H1 (cell line): ENCODE results near the gene DENND10. TPM values are rescaled to one million over a fixed set of nuclear protein-coding genes. Genes with fewer than 3 reads are reported as not detected.

Source experiments
- ATF2 ChIP-seq: IDR thresholded peaks from 2 replicates; pipeline ENCODE4 v1.6.1; 2012; ENCODE audit warnings: low read length, inconsistent platforms
- ATF3 ChIP-seq: IDR thresholded peaks from 2 replicates; pipeline ENCODE4 v1.6.1; 2011; ENCODE audit warnings: low read depth, mild to moderate bottlenecking, low read length; ENCODE audit not compliant: insufficient read depth
- BACH1 ChIP-seq: IDR thresholded peaks from 2 replicates; pipeline ENCODE4 v1.6.1; 2012; ENCODE audit warnings: low read length, improper control_type of control experiment
- BCL11A ChIP-seq, 2 experiments: IDR thresholded peaks; one replicate each; pipeline ENCODE4 v1.6.1; 2011; ENCODE audit warnings: low read depth in 2 of 2, low read length in 2 of 2, mild to moderate bottlenecking in 2 of 2
- E2F6 ChIP-seq: IDR thresholded peaks from 2 replicates; pipeline ENCODE4 v1.6.1; 2012; ENCODE audit warnings: inconsistent platforms
- EP300 ChIP-seq, 2 experiments: IDR thresholded peaks; 1 replicate in 1 of 2; 2 replicates in 1 of 2; pipeline ENCODE4 v1.6.1; 2011 to 2012; ENCODE audit warnings: low read depth in 2 of 2, low read length in 2 of 2, mild to moderate bottlenecking in 2 of 2, borderline replicate concordance in 1 of 2, inconsistent platforms in 1 of 2, moderate library complexity in 1 of 2
- HDAC6 ChIP-seq: IDR thresholded peaks from one replicate; pipeline ENCODE4 v1.7.1; 2012; ENCODE audit warnings: low read depth, mild to moderate bottlenecking, inconsistent platforms, low read length, moderate library complexity
- KDM4A ChIP-seq: IDR thresholded peaks from one replicate; pipeline ENCODE4 v1.7.1; 2012; ENCODE audit warnings: low read depth, mild to moderate bottlenecking, moderate library complexity, low read length, inconsistent platforms; ENCODE audit not compliant: severe bottlenecking
- MAFK ChIP-seq: IDR thresholded peaks from 2 replicates; pipeline ENCODE4 v1.6.1; 2012; ENCODE audit warnings: low read depth, mild to moderate bottlenecking, improper control_type of control experiment, low read length
- MAX ChIP-seq: IDR thresholded peaks from 2 replicates; pipeline ENCODE4 v1.6.1; 2012; ENCODE audit warnings: inconsistent platforms
- PHF8 ChIP-seq: fragments of 200-600 bp; sonication (generic); conservative IDR thresholded peaks from 2 replicates; pipeline ENCODE4 v1.7.1; 2012; ENCODE audit warnings: low read depth, mild to moderate bottlenecking, inconsistent platforms, low read length, moderate library complexity
- POLR2AphosphoS5 ChIP-seq: IDR thresholded peaks from 2 replicates; pipeline ENCODE4 v1.6.1; 2011; ENCODE audit warnings: low read depth, low read length
- RBBP5 ChIP-seq: IDR thresholded peaks from 2 replicates; pipeline ENCODE4 v1.7.1; 2012; ENCODE audit warnings: low read depth, mild to moderate bottlenecking, inconsistent platforms, low read length, moderate library complexity, borderline replicate concordance
- SIN3A ChIP-seq, 2 experiments: IDR thresholded peaks in 1 of 2; conservative IDR thresholded peaks in 1 of 2; 2 replicates each; pipeline ENCODE4 v1.6.1; 2011 to 2012; ENCODE audit warnings: low read length in 2 of 2, improper control_type of control experiment in 1 of 2, low read depth in 1 of 2, mild to moderate bottlenecking in 1 of 2
- TAF1 ChIP-seq: IDR thresholded peaks from 2 replicates; pipeline ENCODE4 v1.6.1; 2011; ENCODE audit warnings: mild to moderate bottlenecking, low read depth, low read length
- TAF7 ChIP-seq: optimal IDR thresholded peaks from 2 replicates; pipeline ENCODE3; 2011; ENCODE audit warnings: low read depth, mild to moderate bottlenecking, inconsistent platforms, low read length, moderate library complexity, borderline replicate concordance
- TBP ChIP-seq: IDR thresholded peaks from 2 replicates; pipeline ENCODE4 v1.6.1; 2011; ENCODE audit warnings: low read depth, low read length, improper control_type of control experiment
- TCF12 ChIP-seq: IDR thresholded peaks from 2 replicates; pipeline ENCODE4 v1.6.1; 2011; ENCODE audit warnings: low read depth, mild to moderate bottlenecking, low read length
- USF2 ChIP-seq: IDR thresholded peaks from 2 replicates; pipeline ENCODE4 v1.6.1; 2011; ENCODE audit warnings: low read length, improper control_type of control experiment
- polyA plus RNA-seq, 7 experiments: library from polyadenylated mRNA; depleted of rRNA in 3 of 7; stranded (reverse) in 5 of 7; unstranded in 2 of 7; fragments of >200 nt in 5 of 7; fragments of 200-250 nt in 2 of 7; gene quantifications; 1 replicate in 5 of 7; 2 replicates in 1 of 7; 4 replicates in 1 of 7; pipeline versions ENCODE4 v1.2.1 to v1.2.3, GENCODE V29; 2011 to 2013; ENCODE audit warnings: missing spikeins in 2 of 7, mixed read lengths in 2 of 7
- total RNA-seq: library from RNA; stranded (reverse); fragmentation: NEBNext Ultra II Directional; extraction: Animal tissue kit (Norgen Biotek cat#: 25700); gene quantifications from 2 replicates; pipeline ENCODE4 v1.2.1, GENCODE V29; 2021

The DENND10 gene
- total and polyA plus RNA-seq, 2 of the 8 experiments (the other 6 are each of a cell fraction or from before 2014, with no cell fraction given), result 49.3 to 64.4 TPM

- TF ChIP-seq TAF1 (peak; percentile 88), BACH1 (no peak), BCL11A (IDR thresholded peaks at IDR 0.05; ENCODE audit: low read depth in 2 of 2, low read length in 2 of 2) (no peak), TCF12 (no peak), ATF3 (no peak), ATF2 (no peak), EP300 (IDR thresholded peaks at IDR 0.05; ENCODE audit: borderline replicate concordance in 1 of 2, low read depth in 2 of 2, low read length in 2 of 2) (no peak), TBP (peak; percentile 72), MAX (no peak), POLR2AphosphoS5 (peak; percentile 94), RBBP5 (peak; percentile 53; the same call in 1 of the 2 replicates), SIN3A (conservative IDR thresholded peaks at IDR 0.05 in 1 of 2, IDR thresholded peaks at IDR 0.05 in 1 of 2; ENCODE audit: low read depth in 1 of 2, low read length in 2 of 2) (peak; percentile 32 to 72; a peak in 1 of 4 replicates), MAFK (no peak), HDAC6 (no peak), KDM4A (peak; percentile 71), E2F6 (no peak), USF2 (no peak), TAF7 (no peak), PHF8 (peak; percentile 94)
Measured at GRCh38 chr10:119103903-119104653, at the start of gene DENND10 (continued).
